ENCODE data around the gene SOBP. TPM values are rescaled to one million over a fixed set of nuclear protein-coding genes. Genes with fewer than 3 reads are reported as not detected.

The SOBP gene
- total and polyA plus RNA-seq, 2 experiments from 2014 or later = 1.5 to 3.0 TPM

- H4K20me1 ChIP-seq (replicated peaks; ENCODE audit: insufficient read depth) = no peaks in the 10 kb centered on the region
- H3F3A ChIP-seq (replicated peaks; ENCODE audit: low read depth) = no peaks in the 10 kb centered on the region
- peak overlapping the region; percentile 99 for H2AFZ ChIP-seq
- no peaks in the 10 kb centered on the region for H3K79me2 ChIP-seq (replicated peaks; ENCODE audit: insufficient read depth)
- H3K4me2 ChIP-seq = peak overlapping the region; percentile 77
- no peak overlapping the region for H3K27ac ChIP-seq (ENCODE audit: low read depth)
- no peaks in the 10 kb centered on the region for H3K9me3 Mint-ChIP-seq
- H3K27ac Mint-ChIP-seq = no peak overlapping the region
- H3K9me2 ChIP-seq (ENCODE audit: insufficient read depth) = no peaks in the 10 kb centered on the region
- DNase-seq (ENCODE audit: low spot score) = peak; percentile 94
- peaks cover 17% of the 10 kb centered on the region for H3K4me1 ChIP-seq (ENCODE audit: insufficient read depth)
- peak overlapping the region; percentile 52 for H3K4me3 ChIP-seq
- peaks cover 16% of the 10 kb centered on the region for H3K4me1 Mint-ChIP-seq
- peak; percentile 94 for ATAC-seq
- H3K27me3 Mint-ChIP-seq (ENCODE audit: insufficient read depth, low read depth, poor library complexity) = peaks cover 9% of the 10 kb centered on the region
- no peaks in the 10 kb centered on the region for H3K36me3 Mint-ChIP-seq (ENCODE audit: low read depth)
- peak overlapping the region; percentile 68 for H3K4me3 Mint-ChIP-seq
- peaks cover 5% of the 10 kb centered on the region; the same call in 1 of the 2 replicates for H3K27me3 ChIP-seq (ENCODE audit: insufficient read depth)
- no peaks in the 10 kb centered on the region for H3K36me3 ChIP-seq (ENCODE audit: insufficient read depth)
- TF ChIP-seq CREB1 (CRISPR knock-in tag; IDR thresholded peaks at IDR 0.05; ENCODE audit: low read depth) (peak; percentile 68), ZNF462 (CRISPR knock-in tag; IDR thresholded peaks at IDR 0.05) (no peak), NANOG (IDR thresholded peaks at IDR 0.05; ENCODE audit: borderline replicate concordance) (no peak), ZNF114 (CRISPR knock-in tag; IDR thresholded peaks at IDR 0.05) (no peak), CTCF (conservative IDR thresholded peaks at IDR 0.05; ENCODE audit: low read depth in 2 of 2) (peak; percentile 90 to 97)
Observed at GRCh38 chr6:107674995-107675738, 185.2 kb downstream of the SOBP start.
